Measurements from ENCODE around the gene FOXJ3.

Gene FOXJ3

DNA sequence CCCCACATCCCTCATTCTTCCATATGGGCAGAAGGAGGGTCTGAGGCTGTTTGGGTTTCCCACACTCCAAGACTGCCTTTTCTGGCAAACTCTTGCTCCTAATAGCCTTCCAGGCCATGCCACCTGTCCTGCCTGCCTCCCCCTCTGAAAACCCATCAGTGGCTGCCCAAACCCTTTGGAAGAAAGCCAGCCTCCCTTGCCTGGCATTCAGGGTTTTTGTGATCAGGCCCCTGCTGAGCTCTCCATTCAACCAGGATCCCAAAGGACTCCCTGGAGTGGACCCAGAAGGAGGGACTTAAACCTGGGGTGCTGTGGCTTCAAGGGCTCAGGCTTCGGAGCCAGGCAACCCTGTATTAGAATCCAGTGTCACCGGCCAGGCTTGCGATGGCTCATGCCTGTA, 166.3 kb downstream of the FOXJ3 start:
- no peak for DNase-seq (ENCODE audit: low read depth in 2 of 2)

GRCh38 chr1:42168391-42168670, 166.7 kb downstream of the FOXJ3 start:
- DNase-seq (ENCODE audit: low read depth in 2 of 2): no peak

GRCh38 chr1:42167611-42168390, 167.2 kb downstream of the FOXJ3 start:
- no peak for DNase-seq (ENCODE audit: low read depth in 2 of 2)

GRCh38 chr1:42165511-42166210, 169.4 kb downstream of the FOXJ3 start:
- DNase-seq (ENCODE audit: low read depth in 2 of 2): no peak

GRCh38 chr1:42164551-42165420, 170.2 kb downstream of the FOXJ3 start, which contains the start of gene GUCA2A:
Gene GUCA2A, minus strand, starts transcription at chr1:42164745. Its CDS starts 33 bp downstream, at chr1:42164712.
- DNase-seq (ENCODE audit: low read depth in 2 of 2): no peak

DNA sequence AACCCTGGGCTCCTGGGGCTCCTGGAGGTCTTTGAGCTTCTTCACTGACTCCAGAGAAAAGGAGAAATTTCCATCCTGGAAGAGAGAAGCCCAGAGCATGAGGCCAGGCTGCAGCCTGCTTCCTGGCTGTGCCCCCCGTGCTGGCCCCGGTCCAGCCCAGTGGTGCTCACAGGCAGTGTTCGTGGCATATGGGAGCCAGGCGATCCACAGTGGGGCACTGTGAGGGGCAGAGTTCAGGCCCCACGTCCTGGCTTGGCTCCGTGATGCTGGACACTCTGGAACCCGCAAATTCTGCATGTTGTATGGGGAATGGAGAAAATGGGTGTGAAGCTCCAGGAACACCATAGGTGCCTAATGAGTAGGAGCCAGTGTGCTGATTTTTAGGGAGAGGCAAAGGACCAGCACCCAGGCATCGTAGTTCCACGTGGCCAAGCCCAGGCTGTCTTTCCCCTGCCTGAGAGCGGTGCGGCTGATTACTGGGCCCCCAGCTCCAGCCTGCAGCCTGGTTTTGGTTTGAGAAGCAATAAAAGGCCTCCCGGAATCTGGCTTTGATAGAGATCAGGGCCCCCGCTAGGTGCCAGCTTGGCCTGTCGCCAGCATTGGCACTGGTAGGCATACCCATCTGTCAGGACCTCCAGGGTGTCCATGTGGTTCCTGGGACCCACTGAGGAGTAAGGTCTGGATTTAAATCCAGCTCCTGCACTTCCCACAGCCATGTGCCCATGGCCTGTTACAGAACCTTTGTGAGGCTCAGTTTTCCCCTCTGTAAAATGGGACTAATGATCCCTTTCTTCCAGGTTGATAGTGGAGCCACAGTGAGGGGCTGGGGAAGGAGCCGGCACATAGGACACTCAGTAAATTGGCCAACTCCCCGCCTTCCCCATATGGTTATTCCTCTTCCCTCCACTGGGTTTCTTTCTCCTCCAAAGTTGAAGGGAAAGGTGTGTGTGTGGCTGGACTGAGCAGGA, 171.2 kb downstream of the FOXJ3 start:
- no peak for DNase-seq (ENCODE audit: low read depth in 2 of 2)

- DNase-seq (ENCODE audit: low read depth in 2 of 2): no peak
These were observed 171.9 kb downstream of the FOXJ3 start for GRCh38 chr1:42163114-42163513.

DNA sequence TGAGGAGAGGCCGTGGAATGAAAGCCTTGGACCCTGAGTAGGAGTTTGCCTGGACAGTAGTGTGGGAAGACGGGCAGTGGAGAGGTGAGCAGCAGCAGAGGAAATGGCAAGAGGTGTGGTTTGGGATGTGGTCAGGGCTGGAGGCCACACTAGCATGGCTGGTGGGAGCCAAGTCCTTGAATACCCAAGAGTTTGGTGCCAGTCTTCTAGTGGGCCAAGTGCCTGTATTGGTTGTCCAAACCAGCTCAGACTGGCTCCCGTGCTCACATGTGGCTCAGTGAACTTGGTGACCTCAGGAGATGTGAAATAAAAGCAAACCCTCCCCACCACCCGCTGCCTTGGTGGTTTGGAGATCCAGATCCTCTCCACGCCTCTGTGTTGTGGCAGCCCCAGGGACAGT, 172.9 kb downstream of the FOXJ3 start:
- DNase-seq (ENCODE audit: low read depth in 2 of 2): no peak

- DNase-seq (ENCODE audit: low read depth in 2 of 2): peak in 1 of 2 experiments; percentile 4
These were observed 176.8 kb downstream of the FOXJ3 start for GRCh38 chr1:42158189-42158588.

- no peak for DNase-seq (ENCODE audit: low read depth in 2 of 2)
These were observed 177.4 kb downstream of the FOXJ3 start for GRCh38 chr1:42157667-42158066.

DNA sequence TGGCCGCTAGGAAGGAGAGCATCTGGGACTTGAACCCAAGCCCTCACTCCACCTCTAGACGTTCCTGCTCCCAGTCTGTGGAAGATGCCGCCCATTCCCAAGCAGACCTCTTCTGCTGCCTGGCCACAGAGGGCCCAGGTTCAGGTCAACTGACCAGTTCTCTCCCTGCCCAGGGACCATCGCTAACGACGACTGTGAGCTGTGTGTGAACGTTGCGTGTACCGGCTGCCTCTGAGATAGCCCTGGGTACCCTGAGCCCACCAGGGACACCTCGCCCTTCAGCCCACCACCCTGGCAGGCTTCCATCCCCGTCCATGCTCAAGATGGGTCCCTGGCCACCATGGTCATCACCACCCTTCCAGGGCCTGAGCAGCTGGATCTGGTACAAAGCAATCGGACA, 179.7 kb downstream of the FOXJ3 start:
- no peak for DNase-seq (ENCODE audit: low read depth in 2 of 2)

DNA sequence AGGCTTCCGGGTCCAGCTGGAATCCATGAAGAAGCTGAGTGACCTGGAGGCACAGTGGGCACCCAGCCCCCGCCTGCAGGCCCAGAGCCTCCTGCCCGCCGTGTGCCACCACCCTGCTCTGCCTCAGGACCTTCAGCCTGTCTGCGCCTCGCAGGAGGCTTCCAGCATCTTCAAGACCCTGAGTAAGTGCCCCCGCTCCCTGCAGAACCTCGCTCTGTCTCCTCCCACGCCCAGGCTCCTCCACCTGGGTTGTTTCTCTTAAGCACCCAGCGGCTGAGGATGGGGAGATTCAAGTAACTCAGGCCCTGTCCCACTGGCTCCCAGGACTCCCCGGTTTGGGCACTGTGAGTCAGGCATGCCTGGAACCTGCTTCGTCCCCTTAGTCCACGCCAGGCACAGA, 180.3 kb downstream of the FOXJ3 start:
- DNase-seq (ENCODE audit: low read depth in 2 of 2): no peak

DNA sequence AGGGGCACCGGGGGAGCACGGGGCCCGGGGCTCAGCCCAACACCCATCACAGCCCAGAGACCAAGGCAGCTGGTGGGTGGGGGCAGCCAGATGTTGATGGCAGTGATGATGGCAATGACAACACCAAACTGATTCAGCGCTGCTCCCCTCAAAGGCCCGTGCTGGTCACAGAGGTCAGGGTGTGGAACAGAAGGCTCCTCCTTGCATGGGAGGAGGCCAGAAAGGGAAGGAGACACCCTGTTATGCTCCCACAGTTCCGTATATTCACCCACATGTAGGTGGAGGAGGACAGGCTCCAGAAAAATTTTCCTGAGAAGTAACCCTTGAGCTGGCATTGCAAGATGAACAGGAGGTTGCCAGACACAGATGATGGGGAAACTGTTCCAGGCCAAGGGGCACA, 181.4 kb downstream of the FOXJ3 start:
- no peak for DNase-seq (ENCODE audit: low read depth in 2 of 2)

DNA sequence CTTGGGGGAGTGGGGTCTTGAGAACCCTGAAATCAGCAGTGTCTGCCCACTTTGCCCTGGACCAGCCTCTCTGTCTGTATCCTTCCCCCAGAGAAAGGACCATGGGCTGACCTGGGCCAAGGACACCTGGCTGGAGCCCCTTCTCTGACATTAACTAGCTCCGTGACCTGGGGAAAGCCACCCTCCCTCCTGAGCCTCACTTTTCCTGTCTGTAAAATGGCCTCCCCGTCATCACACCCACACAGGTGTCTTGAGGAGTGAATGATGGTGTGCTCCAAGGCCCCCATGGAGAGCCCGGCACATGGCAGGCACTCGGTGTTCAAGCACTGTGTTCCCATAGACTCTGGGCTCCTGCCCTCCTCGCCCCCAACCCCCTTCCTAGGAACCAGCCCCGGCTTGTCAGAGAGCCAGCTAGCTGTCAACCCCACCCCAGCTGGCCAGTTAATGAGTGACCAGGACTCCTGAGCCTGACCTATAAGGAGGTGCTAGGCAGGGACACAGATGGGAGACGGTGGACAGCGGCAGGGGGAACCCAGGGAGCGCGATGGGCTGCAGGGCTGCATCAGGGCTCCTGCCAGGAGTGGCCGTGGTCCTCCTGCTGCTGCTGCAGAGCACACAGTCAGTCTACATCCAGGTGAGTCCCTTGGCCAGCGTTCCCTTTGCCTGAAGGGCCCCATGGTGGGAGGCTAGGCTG, 182.0 kb downstream of the FOXJ3 start, which contains the start of gene GUCA2B:
GUCA2B (plus strand) TSS at position 504 of the 694 bp plus-strand sequence; CDS start at position 545, 41 bp downstream.
- no peak for DNase-seq (ENCODE audit: low read depth in 2 of 2)

- DNase-seq (ENCODE audit: low read depth in 2 of 2): no peak
These were observed 182.9 kb downstream of the FOXJ3 start for GRCh38 chr1:42152119-42152518.

DNA sequence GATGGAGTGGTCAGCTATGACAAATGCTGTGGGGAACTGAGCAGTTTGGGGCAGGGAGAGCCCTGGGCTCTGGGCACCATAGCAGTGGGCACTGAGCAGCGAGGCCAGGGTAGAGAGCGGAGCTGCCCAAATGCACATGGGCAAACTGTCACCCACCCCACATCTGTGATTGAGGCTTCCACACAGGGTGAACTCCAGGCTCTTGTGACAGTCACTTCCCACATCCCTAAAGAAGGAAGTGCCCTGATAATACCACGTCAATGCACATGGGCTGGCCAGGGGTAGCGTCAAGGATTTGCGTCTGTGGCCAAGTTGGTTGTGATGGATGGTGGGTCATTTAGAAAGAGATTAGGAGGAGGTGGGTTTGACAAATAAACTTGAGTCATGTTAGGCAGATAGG, 184.4 kb downstream of the FOXJ3 start:
- no peak for DNase-seq (ENCODE audit: low read depth in 2 of 2)

DNA sequence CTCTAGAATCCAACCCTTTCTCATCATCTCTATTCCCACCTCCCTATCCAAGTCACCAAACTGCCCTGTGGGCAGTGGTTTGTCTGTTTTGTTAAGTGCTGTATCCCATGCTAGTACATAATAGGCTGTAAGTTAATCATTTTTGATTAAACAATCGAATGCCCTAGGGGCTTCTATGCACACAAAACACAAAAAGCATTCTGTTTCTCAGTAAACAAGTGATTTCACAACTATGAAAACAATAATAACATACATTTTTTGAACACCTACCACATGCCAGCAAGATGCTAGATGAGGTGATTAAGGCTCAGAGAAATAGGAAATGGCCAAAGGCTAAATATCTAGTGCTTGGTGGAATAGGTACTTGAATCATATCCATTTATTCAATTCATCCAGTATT, 186.9 kb downstream of the FOXJ3 start:
- DNase-seq (ENCODE audit: low read depth in 2 of 2): no peak

GRCh38 chr1:42146626-42147320, 188.3 kb downstream of the FOXJ3 start:
- peak; percentile 18 to 23 for DNase-seq (ENCODE audit: low read depth in 2 of 2)

GRCh38 chr1:42145764-42146625, 189.0 kb downstream of the FOXJ3 start:
- no peak for DNase-seq (ENCODE audit: low read depth in 2 of 2)

Data from fibroblast of skin of left quadriceps (primary cell).